DND-41 (cell line): ENCODE results near the gene MATR3.

Experiments
- EZH2 ChIP-seq: IDR thresholded peaks from 3 replicates; pipeline ENCODE4 v1.6.1; 2012; ENCODE audit warnings: borderline replicate concordance, low read depth, mild to moderate bottlenecking, moderate library complexity, low read length, inconsistent platforms; ENCODE audit not compliant: severe bottlenecking
- TF ChIP-seq, protein P1 (sequence below): IDR thresholded peaks from 2 replicates; pipeline ENCODE4 v1.5.1; 2012; ENCODE audit warnings: borderline replicate concordance, low read length, moderate library complexity, mild to moderate bottlenecking; ENCODE audit not compliant: poor library complexity, severe bottlenecking; ENCODE audit errors: extremely low read depth

DNA sequence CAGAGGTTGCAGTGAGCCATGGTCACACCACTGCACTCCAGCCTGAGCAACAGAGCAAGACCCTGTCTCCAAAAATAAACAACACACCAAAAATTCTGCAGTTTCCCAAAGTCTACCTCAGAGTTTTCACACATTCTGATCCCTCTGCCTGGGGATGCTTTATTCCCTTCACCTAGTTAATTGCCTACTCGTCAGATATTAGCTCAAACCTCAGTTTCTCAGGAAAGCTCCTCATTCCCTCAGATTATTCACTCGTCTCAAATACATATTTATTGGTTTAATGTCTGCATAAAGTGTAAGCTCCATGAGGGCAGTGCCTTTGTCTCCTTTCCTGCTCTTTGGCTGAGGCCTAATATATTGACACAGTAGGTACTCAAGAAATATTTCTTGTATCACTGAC lies 2.5 kb upstream of the MATR3 start:
- TF ChIP-seq, protein P1, sequence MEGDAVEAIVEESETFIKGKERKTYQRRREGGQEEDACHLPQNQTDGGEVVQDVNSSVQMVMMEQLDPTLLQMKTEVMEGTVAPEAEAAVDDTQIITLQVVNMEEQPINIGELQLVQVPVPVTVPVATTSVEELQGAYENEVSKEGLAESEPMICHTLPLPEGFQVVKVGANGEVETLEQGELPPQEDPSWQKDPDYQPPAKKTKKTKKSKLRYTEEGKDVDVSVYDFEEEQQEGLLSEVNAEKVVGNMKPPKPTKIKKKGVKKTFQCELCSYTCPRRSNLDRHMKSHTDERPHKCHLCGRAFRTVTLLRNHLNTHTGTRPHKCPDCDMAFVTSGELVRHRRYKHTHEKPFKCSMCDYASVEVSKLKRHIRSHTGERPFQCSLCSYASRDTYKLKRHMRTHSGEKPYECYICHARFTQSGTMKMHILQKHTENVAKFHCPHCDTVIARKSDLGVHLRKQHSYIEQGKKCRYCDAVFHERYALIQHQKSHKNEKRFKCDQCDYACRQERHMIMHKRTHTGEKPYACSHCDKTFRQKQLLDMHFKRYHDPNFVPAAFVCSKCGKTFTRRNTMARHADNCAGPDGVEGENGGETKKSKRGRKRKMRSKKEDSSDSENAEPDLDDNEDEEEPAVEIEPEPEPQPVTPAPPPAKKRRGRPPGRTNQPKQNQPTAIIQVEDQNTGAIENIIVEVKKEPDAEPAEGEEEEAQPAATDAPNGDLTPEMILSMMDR: no peak
- TF ChIP-seq EZH2: no peak
